Hippocampal formation (tissue), 2 donors: ENCODE data around the gene PASK.

ENCODE experiments used
- DNase-seq, 2 donors: peaks; one replicate each; lab custom pipeline; 2025; lab: John Stamatoyannopoulos, UW

Gene PASK

DNA sequence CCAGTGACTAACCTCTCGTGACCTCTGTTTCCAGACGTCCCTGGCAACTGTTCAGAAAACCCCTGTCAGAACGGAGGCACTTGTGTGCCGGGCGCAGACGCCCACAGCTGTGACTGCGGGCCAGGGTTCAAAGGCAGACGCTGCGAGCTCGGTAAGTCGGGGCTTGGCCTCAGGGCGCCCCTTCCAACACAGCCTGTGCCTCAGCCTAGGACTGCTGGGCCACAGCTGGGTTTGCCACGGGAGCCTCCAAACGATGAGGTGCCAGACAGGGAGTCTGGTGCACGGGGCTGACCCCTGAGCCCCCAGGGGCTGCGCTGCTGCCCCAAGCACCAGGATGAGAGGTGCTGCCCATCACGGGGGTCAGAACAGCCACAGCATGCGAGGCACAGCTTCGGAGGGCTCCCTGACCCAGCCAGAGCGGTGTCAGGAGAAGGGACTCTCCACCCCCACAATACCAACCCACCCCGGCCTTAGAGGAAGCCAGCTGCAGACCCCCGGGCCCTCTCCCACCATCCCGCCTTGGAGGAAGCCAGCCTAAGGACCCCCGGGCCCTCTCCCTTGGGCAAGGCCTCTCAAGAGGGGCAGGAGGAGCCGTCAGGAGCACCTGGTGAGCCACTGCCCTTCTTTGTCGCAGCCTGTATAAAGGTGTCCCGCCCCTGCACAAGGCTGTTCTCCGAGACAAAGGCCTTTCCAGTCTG, 67.5 kb downstream of the PASK start:
- DNase-seq, result no peak

DNA sequence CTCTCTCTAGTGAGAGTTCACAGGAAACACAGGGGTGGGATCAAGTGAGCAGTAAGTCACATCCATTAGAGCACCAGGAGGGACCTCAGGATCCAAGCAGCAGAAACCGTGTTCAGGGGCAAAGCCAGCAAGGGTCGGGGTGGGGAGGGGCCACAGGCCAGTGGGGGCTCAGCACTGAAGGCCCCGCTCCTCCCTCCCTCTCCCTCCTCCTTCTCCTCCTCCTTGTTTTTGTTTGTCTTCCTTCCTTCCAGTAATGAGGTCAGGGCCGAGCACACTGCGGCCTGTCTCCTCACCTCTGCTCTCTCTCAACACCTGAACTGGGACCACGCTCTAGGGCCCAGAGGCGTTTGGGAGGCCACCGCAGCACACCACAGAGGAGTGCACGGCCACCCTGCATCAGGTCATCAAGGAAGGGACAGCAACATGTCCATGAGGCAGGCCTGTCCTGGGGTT, 68.1 kb downstream of the PASK start:
- no peak for DNase-seq

DNA sequence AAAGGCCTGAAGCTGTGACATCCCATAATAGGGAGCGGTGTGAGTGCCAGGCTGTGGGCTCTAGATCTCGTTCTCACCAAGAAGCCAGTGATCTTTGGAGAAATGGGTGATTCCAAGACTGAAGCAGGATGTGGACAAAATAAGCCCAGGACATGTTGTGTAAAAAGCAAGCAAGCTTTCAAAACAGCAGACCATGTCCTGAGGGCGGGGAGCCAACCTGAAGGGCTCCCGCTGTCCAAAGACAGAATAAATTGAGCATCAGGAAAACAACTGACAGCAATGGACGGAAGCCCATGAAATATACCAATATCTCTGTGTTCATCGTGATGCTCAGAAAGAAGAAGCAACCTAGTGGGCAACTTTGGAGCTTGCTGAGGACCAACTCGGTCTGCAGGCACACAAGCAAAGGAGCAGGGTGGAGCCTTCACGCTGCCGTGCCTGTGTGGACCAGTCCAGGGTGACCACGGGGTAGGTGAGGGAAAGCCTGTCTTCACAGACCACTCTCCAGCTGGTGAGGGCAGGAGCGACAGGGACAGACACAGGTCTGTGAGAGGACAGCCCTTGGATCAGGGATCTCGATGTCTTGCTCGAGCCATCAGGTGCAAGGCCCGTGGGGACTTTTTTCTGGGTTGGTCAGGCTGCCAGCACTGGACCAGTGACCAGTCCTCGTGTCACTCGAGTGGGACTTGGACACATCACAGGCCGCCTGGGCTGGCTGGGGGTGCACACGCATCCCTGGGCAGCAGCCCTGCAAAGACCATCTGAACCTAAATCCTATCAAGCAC, 68.7 kb downstream of the PASK start:
- no peak for DNase-seq

DNA sequence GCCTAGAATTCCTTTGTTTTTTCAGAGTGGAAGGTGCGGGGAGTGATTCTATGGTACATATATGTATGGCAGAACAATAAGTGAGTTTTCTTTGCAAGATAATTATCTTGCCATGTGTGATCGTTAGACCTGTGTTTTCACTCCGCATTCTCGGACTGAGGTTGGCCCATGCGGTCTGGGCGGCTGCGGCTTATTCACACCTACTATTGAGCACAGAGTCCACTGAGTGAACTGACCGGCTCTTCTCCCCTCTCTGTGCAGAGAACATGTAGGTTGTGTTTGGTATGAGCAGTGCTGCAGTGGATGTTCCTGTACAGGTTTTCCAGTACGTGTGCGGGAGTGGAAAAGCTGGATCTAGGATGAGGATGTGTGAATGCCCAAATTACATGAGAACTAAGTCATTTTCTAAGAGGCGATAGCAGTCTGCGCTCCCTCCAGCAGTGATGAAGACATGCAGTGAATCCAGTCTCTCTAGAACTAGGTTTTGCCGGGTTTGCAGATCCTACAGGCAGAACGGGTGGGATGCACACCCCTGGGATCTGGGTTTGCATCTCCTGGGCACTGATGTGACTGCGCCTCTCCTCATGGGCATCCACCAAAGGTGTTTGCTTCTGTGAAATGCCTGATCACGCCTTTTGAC, 74.3 kb downstream of the PASK start:
- DNase-seq, result no peak

DNA sequence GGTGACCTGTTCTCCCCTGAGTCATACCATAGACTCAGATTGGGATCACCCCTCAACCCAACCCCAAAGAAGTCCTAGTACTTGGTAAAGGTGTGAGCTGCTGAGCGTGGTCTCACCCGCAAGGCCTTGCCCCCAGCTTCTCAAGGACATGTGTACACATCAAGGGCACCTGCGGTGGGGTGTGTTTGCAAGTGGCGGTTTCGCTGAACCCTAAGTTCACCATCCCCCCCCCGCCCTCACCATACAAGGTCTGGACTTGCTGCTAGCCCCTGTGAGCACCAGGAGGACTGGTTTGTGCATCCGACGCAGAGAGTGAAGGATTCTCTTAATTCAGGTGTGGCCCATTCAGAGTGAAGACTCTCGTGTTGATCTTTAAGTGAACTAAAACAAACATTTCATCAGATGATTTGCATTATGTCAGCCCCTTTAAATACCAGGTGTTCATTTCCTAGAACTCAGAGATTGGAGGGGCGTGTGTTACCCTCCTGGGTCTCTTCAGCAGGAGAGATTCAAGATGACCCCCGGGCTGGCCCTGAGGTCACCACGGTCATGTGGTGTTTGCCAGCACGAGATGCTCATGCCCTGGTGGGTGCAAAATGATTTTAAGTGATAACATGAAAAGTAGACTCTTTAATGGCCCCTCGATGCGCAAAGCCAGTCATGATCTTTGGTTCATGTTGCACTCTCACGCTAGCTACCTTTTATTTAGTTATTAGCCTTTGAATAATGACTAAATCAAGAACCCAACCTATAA, 75.0 kb downstream of the PASK start:
- no peak for DNase-seq

DNA sequence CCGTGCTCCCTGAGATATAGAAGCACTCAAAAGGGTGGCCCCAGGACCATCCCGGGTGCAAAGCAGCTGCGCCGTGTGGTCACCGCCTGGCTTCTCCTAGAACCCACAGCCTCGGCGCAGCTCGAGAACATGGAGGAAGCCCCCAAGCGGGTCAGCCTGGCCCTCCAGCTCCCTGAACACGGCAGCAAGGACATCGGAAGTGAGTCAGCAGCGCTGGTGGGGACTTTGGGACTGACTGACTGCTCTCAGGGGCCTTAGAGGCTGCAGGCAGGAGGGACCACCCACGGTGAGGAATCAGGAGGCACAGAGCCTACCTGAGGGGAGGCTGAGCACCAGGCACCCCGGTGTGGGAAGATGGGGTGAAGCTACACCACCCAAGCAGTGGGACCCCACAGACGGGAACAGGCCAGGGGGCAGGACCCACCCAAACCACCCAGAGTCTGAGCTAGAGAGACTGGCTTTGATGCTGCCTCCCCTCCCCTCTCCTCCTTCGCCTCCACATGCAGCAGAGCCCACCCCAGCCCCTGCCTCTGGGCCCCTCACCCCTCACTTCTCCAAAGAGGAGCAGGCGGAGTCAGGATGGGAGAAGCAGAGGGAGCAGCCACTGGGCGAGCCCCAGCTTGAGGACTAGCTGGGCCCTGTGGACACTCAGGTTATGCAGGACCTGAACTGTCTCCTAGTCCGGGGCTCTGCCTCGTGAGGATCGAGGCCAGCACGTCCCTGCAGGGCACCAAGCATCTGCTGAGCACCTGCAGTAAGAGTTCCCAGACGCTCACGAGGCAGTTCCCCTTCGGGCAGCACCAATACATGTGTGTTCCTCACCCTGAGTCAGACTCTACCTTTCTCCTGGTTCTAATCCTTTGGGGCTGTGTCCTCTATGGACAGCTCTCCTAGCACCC, 75.9 kb downstream of the PASK start:
- no peak for DNase-seq

DNA sequence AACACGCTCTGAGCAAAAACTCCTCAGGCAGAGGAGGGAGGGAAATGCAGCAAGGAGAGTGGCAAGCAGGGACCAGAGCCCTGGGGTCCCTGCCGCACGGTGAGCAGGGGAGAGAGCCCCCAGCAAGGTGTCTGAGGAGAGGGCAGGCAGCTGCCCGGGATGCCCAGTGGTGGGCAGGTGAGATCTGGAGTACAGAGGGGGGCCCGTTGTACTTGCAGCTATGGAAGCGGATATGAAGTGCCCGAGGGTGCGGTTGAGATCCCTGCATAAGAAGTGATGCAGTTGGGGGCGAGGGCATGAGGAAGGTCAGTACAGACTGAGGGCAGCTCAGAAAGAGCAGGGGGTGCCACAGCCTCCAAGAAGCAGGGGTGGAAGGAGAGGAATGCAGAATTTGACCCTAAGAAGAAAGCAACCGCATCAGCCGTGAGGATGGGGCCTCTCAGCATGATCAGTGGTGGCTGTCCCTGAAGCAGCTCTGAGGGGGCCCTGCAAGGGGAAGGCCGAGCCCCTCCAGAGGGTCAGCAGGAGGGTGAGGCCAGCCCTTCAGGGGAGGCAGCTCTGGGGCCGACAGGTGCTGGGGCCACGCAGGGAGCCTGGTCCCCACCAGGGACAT, 76.6 kb downstream of the PASK start:
- no peak for DNase-seq

DNA sequence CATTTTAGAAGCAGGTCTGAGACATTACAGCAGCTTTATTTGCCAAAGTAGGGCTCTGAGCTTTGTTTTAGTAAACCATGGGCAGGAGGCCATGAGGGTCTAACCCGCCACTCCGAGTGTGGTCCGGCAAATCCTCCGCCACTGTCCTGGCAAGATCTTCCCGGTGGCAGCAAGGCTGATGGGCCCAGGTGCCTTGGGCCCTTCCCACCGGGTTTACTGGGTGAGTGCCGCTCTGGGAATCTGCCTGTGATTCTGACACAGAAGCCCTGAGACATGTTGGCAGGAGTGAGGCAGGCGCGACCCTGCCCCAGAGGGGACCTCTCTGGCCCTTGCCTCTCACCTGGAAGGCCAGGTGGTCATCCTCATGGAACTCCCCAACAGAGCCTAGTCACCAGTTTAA, 77.1 kb downstream of the PASK start:
- no peak for DNase-seq

DNA sequence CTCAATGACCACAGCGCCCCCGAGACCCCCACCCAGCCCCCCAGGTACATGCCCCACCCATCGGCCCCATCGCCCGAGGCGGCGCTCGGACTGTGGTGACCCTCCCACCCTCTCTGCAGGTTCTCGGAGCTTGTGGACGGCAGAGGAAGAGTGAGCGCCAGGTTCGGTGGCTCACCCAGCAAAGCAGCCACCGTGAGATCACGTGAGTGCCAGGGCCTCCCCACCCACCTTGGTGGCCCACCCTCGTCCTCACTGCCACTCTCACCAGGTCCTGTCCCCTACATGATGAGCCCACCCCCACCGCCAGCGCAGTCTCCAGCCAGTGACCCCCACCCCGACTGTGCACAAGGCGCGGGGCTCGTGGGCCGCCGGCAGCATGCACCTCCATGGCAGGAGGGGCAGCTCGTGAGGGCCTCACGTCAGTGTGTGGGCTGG, 77.6 kb downstream of the PASK start:
- no peak for DNase-seq

DNA sequence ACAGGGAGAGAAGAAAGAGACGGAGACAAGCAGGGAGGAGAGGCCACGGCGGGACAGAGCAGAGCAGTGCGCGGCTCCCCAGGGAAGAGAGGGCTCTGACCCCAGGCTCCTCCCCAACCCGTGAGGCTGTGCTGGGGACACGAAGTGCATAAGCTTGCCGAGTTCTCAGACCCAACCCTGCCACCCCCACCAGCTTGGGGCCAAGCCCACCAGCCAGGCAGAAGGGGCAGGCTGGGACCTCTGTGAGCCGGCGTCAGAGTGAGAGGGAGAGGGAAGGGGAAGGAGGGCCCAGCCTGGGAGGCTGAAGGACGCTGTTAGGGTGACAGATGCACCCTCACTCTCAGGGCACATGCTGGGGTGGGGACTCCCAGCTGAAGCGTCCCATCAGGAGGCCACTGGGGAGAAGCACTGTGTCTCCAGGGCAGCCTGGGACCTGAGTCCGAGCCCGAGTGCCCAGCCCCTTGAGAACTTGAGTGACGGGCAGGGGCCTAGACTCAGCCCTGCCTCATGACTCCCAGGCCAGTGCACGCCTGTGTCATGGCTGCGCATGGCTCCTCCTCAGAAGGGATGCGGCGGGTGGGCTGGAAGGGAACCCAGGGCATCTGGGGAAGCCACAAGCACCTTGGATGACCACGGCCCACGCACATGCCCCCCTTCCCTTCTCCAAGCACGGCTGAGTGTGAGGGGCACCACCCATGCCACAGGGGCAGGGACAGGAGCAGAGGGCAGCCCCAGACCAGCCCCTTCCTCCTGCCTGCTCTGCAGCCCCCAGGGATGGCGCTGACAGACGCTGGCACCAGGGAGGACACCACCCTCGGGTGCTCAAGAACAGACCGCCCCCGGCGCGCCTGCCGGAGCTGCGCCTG, 78.2 kb downstream of the PASK start:
- DNase-seq, result no peak

DNA sequence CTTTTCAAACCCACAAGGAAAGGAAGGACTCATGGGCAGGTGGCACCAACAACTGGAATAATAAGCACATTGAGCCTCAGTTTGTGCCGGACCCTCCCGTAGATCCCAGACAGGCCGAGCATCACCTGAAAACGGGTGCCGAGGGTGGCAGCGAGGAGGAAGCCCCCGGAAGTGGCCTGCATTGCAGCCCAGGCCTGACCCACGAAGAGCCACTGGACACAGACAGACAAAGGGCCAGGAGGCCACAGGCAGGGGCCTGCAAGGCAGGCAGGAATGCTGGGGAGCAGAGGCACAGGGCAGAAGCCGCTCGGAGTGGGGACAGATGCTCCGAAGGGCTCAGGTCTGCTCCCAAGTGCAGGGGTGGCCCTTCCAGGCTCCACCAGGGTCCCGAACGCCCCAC, 78.9 kb downstream of the PASK start:
- DNase-seq, result no peak

DNA sequence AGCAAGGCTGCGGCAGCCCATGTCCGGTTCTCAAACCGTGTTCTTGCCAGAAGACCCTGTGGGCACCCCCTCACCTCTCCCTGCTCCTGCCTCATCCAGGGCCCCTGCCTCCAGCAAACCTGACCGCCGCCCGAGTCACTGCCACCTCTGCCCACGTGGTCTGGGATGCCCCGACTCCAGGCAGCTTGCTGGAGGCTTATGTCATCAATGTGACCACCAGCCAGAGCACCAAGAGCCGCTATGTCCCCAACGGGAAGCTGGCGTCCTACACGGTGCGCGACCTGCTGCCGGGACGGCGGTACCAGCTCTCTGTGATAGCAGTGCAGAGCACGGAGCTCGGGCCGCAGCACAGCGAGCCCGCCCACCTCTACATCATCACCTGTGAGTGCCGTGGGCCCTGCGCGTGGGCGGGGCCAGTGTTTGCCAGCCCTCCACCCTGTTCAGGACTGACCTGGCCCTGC, 79.4 kb downstream of the PASK start:
- DNase-seq, result no peak

DNA sequence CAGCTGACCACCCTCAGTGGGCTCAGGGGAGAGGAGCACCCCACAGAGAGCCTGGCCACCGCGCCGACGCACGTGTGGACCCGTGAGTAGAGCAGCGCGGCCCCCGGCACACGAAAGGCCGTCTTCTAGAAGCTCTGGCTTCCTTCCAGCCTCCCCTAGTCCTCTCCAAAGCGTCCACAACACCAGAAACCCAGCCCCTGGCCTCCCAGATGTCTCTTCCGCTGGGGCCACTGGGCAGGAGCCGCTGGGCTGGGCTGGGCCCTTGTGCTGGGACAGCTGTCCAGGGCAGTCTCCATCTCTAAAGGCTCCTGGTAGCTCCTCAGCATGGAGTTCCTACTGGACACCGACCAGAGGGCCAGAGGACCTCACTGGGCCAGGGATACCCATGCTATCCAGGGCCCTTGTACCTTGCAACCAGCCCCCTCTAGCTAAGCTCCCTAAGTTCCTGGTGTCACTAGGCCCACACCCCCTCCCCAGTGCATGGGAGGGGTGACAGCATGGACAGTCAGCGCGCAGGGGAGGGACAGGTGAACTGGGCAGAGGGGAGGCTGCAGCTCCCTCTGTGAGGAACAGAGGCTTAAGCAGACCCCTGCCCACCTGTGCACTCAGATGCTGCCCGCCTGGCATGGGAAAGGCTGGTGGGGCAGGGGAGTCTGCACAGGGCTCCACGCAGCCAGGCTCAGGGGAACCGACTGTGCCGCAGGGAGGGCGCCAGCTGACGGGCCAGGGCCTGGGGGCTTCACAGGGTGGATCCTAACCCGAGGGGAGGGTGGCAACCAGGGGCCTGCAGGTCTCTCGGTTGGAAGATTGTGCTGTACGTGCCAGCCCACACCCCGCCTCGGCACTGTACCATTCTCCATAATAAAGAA, 80.1 kb downstream of the PASK start:
- no peak for DNase-seq

DNA sequence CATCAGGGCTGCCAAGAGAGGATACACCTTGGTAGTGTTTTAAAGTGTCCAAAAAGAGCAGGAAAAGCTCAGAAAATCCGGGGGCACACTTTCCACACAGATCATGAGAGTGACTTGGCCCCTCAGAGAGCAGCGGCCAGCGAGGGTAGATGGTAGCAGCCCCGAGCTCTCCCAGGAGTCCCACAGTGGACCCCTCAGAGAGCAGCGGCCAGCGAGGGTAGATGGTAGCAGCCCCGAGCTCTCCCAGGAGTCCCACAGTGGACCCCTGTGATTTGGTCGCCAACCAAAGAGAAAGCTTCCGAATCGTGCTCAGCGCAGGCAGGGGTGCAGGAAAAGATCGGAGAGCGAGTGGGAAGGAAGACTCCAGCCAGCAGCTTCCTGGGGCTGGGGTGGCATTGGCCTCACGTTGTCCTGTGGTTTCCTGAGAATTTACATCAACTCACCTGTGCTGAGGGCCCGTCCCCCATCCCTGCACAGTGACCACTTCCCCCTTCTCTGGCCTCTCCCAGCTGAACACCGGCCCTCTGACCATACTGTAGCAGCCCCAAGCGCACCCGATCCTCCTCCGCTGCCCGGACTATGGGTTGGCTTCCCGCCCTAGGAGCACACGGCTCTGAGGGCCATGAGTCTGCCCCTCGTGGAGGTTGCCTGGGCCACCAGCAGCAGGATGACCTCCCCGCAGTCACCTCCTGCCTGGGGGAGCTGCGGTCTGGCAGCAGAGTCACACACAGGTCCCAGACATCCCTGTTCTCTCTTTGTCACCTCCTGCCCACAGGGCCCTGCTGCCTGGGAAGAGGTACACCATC, 80.9 kb downstream of the PASK start:
- no peak for DNase-seq

DNA sequence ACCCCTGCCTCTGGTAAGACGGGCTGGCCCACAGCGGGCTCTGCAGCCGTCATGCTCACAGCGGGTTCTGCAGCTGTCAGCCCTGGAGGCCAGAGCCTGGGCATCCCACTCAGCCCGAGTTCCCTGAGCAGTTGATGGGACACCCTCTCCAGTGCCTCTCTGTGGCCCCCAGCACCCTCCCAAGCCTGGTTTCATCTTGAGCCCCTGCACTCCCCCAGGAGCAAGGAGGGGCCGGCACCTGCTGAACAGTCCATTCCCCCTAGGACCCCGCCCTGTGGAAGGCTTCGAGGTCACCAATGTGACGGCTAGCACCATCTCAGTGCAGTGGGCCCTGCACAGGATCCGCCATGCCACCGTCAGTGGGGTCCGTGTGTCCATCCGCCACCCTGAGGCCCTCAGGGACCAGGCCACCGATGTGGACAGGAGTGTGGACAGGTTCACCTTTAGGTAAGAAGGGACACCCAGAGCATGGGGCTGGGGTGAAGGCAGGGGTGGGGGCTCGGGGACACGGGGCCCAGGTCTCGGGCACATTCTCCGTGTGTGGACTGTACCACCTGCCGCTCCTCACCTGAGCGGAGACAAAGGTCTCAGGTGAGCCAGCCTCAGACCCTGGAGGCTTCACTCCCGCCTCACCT, 81.7 kb downstream of the PASK start:
- DNase-seq, result no peak

DNA sequence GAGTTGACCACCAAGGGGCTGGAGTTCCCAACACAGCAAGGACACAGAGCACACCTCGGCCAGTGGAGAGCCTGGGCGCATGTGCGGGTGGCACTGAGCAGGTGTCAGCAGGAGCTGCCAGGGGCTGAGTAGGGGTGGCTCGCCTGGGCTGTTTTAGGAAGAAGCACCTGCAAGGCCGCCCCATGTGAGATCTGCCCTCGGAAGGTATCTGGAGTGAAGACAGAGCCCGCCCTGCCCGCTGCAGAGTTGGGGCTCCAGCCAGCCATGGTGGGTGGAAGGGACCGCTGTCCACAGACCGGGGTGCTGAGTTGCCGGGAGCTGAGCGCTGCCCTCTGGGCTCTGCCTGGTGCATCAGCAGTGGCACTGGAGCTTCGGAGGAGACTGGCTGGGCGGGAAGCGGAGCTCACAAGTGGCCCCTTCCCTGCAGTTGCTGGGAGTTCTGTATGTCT, 82.4 kb downstream of the PASK start:
- DNase-seq, result no peak

DNA sequence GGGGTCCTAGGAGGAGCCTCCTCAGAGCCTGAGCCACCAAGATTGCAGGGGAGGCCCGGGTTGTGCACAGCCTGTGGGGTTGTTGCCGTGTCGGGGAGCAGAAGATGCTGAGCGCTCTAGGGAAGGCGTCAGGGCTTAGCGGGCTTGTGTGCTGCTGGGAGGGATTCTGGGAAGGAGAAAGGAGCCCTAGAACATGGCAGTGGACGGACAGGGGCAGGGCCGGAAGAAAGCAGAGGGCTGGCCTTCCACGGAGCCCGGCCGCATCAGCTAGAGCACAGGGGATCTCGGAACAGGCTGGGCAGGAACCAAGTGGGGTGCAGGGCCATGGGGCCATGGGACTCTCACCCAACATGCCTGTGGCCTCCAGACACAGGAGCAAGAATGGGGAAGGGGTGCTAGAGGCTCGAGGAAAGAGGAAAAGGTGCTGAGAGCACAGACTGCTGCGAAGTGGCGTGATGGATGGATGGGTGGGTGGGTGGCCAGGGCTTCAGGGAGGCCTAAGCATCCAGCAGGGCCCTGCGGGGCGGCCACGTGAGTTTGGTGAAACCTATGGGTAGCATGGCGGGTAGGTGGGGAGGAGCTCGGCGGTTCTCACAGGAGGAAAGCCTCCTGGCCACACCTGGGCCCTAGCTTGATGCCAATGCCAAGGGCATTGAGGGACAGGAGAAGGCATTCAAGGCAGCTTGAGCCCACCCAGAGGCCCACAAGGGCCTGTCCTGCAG, 82.9 kb downstream of the PASK start:
- DNase-seq, result no peak
